HG03342 (cell line): ENCODE data around the gene MCEMP1.

ENCODE experiments used
- ATAC-seq: cut with Tn5 transposase; IDR thresholded peaks from one replicate; pipeline ENCODE4 v1.9.1; 2021; ENCODE audit warnings: mild to moderate bottlenecking, moderate library complexity; ENCODE audit not compliant: unreplicated experiment

The MCEMP1 gene

GRCh38 chr19:7676854-7677253 is at the start of gene MCEMP1:
TSS of gene MCEMP1 (plus strand) at chr19:7677090. CDS start at chr19:7677121, 31 bp downstream.
- ATAC-seq, result no peak

GRCh38 chr19:7627166-7627565 is 49.7 kb upstream of the MCEMP1 start:
- ATAC-seq, result no peak

- ATAC-seq, result no peak
These were observed 48.1 kb upstream of the MCEMP1 start for GRCh38 chr19:7628589-7629311.

- ATAC-seq, result peak; percentile 84
These were observed 47.4 kb upstream of the MCEMP1 start, which contains the start of the genes PET100 and XAB2 for GRCh38 chr19:7629347-7630054. TSS of gene PET100 (plus strand) at chr19:7629793. CDS start at chr19:7629834, 41 bp downstream. TSS of gene XAB2 (minus strand) at chr19:7629545. CDS start at chr19:7629527, 18 bp downstream.

- no peak for ATAC-seq
These were observed 45.3 kb upstream of the MCEMP1 start for GRCh38 chr19:7631577-7631976.

GRCh38 chr19:7632340-7633203 is 44.3 kb upstream of the MCEMP1 start:
- no peak for ATAC-seq

GRCh38 chr19:7633698-7634097 is 43.2 kb upstream of the MCEMP1 start, which contains the start of gene PCP2:
TSS of gene PCP2 (minus strand) at chr19:7633719. CDS start at chr19:7633457, 262 bp downstream.
- no peak for ATAC-seq

GRCh38 chr19:7635670-7636069 is 41.2 kb upstream of the MCEMP1 start:
- ATAC-seq, result no peak

- ATAC-seq, result no peak
These were observed 40.6 kb upstream of the MCEMP1 start for GRCh38 chr19:7636317-7636690.

- peak; percentile 74 for ATAC-seq
These were observed 40.1 kb upstream of the MCEMP1 start, which contains the start of gene STXBP2 for GRCh38 chr19:7636691-7637373. TSS of gene STXBP2 (plus strand) at chr19:7637110. CDS start at chr19:7637150, 40 bp downstream.

GRCh38 chr19:7637374-7638256 is 39.3 kb upstream of the MCEMP1 start:
- peak; percentile 18 for ATAC-seq

- no peak for ATAC-seq
These were observed 38.0 kb upstream of the MCEMP1 start for GRCh38 chr19:7638802-7639465.

GRCh38 chr19:7639863-7640348 is 37.0 kb upstream of the MCEMP1 start:
- ATAC-seq, result no peak

GRCh38 chr19:7640803-7641202 is 36.1 kb upstream of the MCEMP1 start:
- no peak for ATAC-seq

GRCh38 chr19:7641290-7642276 is 35.3 kb upstream of the MCEMP1 start:
- ATAC-seq, result no peak

- no peak for ATAC-seq
These were observed 34.4 kb upstream of the MCEMP1 start for GRCh38 chr19:7642295-7643030.

- ATAC-seq, result no peak
These were observed 33.9 kb upstream of the MCEMP1 start for GRCh38 chr19:7643031-7643415.
